ENCODE results near the gene MIEF1. TPM values are rescaled to one million over a fixed set of nuclear protein-coding genes. Genes with fewer than 3 reads are reported as not detected.
A peak's percentile ranks its signal among the peaks of the same experiment; 100 is the strongest.

The MIEF1 gene
- 15.2 TPM for polyA plus RNA-seq (2012; ENCODE audit: missing spikeins)

- FAIRE-seq (peak; percentile 99), DNase-seq (ENCODE audit: insufficient read length) (peak; percentile 99)
- TF ChIP-seq POLR2A (IDR thresholded peaks at IDR 0.05; ENCODE audit: low read depth, low read length) (peak; percentile 85; the same call in 1 of the 2 replicates), POLR2AphosphoS5 (IDR thresholded peaks at IDR 0.05; ENCODE audit: low read depth, low read length) (peak; percentile 85), TAF1 (IDR thresholded peaks at IDR 0.05; ENCODE audit: borderline replicate concordance, low read depth, low read length) (peak; percentile 61; the same call in 1 of the 2 replicates)
These were observed at the start of gene MIEF1 for GRCh38 chr22:39502109-39502788. TSS of gene MIEF1 (plus strand) at chr22:39502290. CDS start at chr22:39511295, 9,005 bp downstream.

DNA sequence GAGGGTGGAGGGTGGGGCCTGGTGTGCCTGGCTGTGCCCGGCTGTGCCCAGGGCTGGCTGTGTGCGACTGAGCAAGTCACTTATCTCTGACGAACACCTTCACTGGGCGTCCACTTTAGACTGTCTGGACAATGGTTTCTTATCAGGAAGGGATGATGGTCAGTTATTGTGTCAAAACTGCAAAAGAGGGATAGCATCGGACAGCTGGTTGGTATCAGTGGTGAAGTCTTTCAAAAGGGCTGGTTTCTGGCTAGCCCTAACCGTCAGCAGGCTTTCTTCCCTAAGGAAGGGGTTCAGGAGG, 49.4 kb upstream of the MIEF1 start:
- TF ChIP-seq POLR2AphosphoS5 (IDR thresholded peaks at IDR 0.05; ENCODE audit: low read depth, low read length) = no peak
- TF ChIP-seq POLR2A (IDR thresholded peaks at IDR 0.05; ENCODE audit: low read depth, low read length) = no peak
- no peak for TF ChIP-seq TAF1 (IDR thresholded peaks at IDR 0.05; ENCODE audit: borderline replicate concordance, low read depth, low read length)
- DNase-seq (ENCODE audit: insufficient read length) (no peak), FAIRE-seq (no peak)

DNA sequence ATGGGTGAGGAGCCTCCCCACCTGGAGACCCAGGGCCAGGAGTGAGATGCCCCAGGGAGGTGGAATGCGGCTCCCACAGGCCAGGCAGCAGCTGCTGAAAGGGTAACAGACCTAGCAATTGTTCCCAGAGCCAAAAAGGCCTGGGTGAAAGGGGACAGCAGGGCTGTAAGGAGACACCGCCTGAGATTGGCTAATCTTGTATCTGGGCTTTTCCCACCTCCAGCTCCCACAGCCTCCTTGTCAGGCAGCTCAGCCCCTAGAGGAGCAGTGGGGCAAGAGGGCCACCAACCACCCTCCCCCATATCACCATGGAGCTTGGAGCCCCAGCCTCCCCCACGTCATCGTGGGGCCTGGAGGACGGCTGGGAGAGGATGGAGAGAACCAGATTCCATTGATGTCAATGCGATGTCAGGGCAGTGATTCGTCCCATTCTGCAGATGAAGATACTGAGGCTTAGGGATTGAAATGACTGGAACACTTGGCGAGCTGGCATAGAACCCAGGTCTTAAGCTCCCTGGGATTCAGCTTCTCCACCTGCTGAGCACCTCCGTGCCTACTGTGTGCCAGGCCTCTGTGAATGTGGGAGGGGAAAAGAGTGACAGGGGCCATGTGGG, 48.2 kb upstream of the MIEF1 start:
- TF ChIP-seq POLR2AphosphoS5 (IDR thresholded peaks at IDR 0.05; ENCODE audit: low read depth, low read length) = no peak
- TF ChIP-seq POLR2A (IDR thresholded peaks at IDR 0.05; ENCODE audit: low read depth, low read length) = no peak
- no peak for TF ChIP-seq TAF1 (IDR thresholded peaks at IDR 0.05; ENCODE audit: borderline replicate concordance, low read depth, low read length)
- DNase-seq (ENCODE audit: insufficient read length) (no peak), FAIRE-seq (no peak)

GRCh38 chr22:39454385-39454871, 47.7 kb upstream of the MIEF1 start:
- FAIRE-seq = no peak
- no peak for TF ChIP-seq POLR2AphosphoS5 (IDR thresholded peaks at IDR 0.05; ENCODE audit: low read depth, low read length)
- no peak for TF ChIP-seq POLR2A (IDR thresholded peaks at IDR 0.05; ENCODE audit: low read depth, low read length)
- no peak for DNase-seq (ENCODE audit: insufficient read length)

- TF ChIP-seq POLR2A (IDR thresholded peaks at IDR 0.05; ENCODE audit: low read depth, low read length) (no peak), TAF1 (IDR thresholded peaks at IDR 0.05; ENCODE audit: borderline replicate concordance, low read depth, low read length) (no peak), POLR2AphosphoS5 (IDR thresholded peaks at IDR 0.05; ENCODE audit: low read depth, low read length) (no peak)
- DNase-seq (ENCODE audit: insufficient read length) = no peak
- peak; percentile 80 for FAIRE-seq
These were observed 45.4 kb upstream of the MIEF1 start, which contains the start of gene MGAT3 for GRCh38 chr22:39456522-39457197. TSS of gene MGAT3 (plus strand) at chr22:39457012. CDS start at chr22:39487348, 30,336 bp downstream.

DNA sequence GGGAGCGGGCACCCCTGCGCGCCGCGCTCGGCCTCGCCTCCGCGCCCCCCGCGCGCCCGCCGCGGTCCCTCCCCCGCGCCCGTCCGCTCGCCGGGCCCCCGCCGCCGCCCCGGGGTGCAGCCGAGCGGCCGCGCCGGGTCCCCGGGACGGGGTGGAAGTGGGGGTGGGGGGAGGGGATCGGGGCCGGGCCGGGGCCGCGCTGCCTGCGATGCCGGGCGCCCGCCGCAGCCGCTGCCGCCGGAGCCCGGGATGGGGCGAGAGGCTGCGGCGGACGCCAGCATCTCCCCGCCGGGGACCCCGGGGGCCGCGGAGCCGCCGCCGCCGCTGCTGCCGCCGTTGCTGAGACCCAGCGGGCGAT, 44.9 kb upstream of the MIEF1 start:
- no peak for FAIRE-seq
- TF ChIP-seq POLR2A (IDR thresholded peaks at IDR 0.05; ENCODE audit: low read depth, low read length) (no peak), POLR2AphosphoS5 (IDR thresholded peaks at IDR 0.05; ENCODE audit: low read depth, low read length) (no peak), TAF1 (IDR thresholded peaks at IDR 0.05; ENCODE audit: borderline replicate concordance, low read depth, low read length) (no peak)
- peak; percentile 75 for DNase-seq (ENCODE audit: insufficient read length)

DNA sequence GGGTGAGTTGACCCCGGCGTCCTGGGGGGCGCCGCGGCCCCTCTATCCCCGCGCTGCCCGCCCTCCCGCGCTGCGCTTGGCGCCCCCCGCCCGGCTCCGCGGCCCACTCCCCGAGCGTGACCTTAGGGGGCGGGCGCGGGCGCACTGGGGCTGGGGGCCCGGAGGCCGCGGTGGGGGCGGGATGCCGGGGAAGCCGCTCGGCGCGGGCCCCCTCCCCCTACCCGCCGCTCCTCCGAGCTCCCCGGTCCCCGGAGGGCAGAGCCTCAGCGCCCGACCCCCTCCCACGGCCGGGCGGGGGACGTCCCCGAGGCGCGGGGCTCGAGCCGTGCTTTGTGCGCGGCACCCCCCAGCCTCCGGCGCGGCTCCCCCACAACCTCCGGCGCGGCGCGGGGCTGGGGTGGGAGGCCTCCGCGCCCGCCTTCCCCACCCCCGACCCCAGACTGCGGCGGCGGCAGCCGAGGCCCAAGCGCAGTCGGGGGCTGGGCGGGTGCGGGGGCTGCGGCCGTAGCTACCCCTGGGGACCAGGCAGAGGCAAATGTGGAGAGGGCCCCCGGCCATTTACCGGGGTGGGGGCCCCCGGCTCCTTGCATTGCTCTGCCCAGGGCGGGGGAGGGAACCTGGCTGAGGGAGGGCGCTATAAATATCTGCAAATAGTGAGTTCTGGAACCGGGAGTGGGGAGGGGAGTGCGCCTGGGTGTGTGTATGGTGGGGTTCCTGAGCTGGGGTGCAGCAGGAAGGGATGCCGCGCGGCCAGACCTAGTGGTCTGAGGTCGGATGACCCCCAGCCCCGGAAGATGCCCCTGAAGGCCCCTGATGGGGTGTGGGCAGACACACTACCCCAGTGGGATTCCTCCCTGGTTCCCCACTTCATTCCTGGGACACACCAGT, 44.3 kb upstream of the MIEF1 start:
- FAIRE-seq (peak; percentile 88), DNase-seq (ENCODE audit: insufficient read length) (peak; percentile 71)
- TF ChIP-seq POLR2A (IDR thresholded peaks at IDR 0.05; ENCODE audit: low read depth, low read length) (no peak; the same call in 1 of the 2 replicates), POLR2AphosphoS5 (IDR thresholded peaks at IDR 0.05; ENCODE audit: low read depth, low read length) (no peak), TAF1 (IDR thresholded peaks at IDR 0.05; ENCODE audit: borderline replicate concordance, low read depth, low read length) (no peak)

GRCh38 chr22:39458444-39459083, 43.5 kb upstream of the MIEF1 start:
- DNase-seq (ENCODE audit: insufficient read length) (no peak), FAIRE-seq (peak; percentile 69)
- TF ChIP-seq POLR2A (IDR thresholded peaks at IDR 0.05; ENCODE audit: low read depth, low read length) = no peak
- TF ChIP-seq POLR2AphosphoS5 (IDR thresholded peaks at IDR 0.05; ENCODE audit: low read depth, low read length) = no peak
- no peak for TF ChIP-seq TAF1 (IDR thresholded peaks at IDR 0.05; ENCODE audit: borderline replicate concordance, low read depth, low read length)

DNA sequence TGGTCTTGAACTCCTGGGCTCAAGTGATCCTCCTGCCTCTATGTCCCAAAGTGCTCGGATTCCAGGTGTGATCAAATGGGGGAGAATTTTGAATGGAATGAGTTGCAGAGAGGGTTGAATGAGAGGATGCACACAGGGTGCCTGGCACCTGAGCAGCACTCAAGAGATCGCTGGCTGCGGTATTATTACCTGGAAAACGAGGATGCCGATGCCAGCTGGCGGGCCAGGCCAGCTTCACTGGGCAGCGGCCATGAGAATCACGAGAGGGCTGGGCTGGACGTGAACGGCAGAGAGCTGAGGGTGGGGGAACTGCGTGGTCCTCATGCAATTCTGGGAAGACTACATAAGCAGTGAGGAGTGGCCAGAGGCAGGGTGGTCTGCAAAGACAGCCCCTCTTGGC, 42.4 kb upstream of the MIEF1 start:
- DNase-seq (ENCODE audit: insufficient read length) (no peak), FAIRE-seq (no peak)
- TF ChIP-seq TAF1 (IDR thresholded peaks at IDR 0.05; ENCODE audit: borderline replicate concordance, low read depth, low read length) (no peak), POLR2A (IDR thresholded peaks at IDR 0.05; ENCODE audit: low read depth, low read length) (no peak)

- no peak for TF ChIP-seq POLR2AphosphoS5 (IDR thresholded peaks at IDR 0.05; ENCODE audit: low read depth, low read length)
- TF ChIP-seq POLR2A (IDR thresholded peaks at IDR 0.05; ENCODE audit: low read depth, low read length) = no peak
- no peak for TF ChIP-seq TAF1 (IDR thresholded peaks at IDR 0.05; ENCODE audit: borderline replicate concordance, low read depth, low read length)
- FAIRE-seq (peak; percentile 76), DNase-seq (ENCODE audit: insufficient read length) (no peak)
These were observed 39.5 kb upstream of the MIEF1 start for GRCh38 chr22:39462443-39463221.

All from GM12892 (cell line).